ENCODE results near the gene NOS3. TPM values are rescaled to one million over a fixed set of nuclear protein-coding genes. Genes with fewer than 3 reads are reported as not detected.

NOS3 gene
- polyA plus RNA-seq, 6 donors from 2014 or later: 0.29 to 2.8 (median 1.3) TPM

DNA sequence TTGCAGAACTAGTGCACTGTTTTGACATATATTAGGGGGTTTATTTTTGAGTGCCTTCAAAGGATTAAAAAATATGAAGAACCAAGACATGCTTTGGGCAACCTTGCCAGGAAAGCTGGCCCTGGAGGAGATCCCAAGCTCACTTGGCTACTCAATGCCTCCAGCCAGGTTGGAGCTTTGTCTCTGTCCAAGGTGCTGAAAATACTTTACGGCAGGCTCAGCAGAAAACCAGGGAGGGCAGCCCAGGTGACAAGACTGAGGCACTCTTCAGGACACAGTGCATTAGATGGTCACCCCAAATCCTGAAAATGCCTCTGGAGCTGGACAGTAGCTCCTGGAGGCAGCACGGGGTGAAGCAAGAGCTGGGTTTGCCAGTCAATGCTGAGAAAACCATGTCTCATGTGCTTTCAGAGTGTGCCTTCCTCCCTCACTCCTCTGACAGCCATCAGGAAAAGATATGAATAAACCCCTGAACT is 6.9 kb upstream of the NOS3 start:
- Mint-ChIP-seq H3K9me3 (no peaks in the 10 kb centered on the region), H3K4me3 (no peak overlapping the region), H3K27me3 (peaks cover 58 to 87% (median 74%) of the 10 kb centered on the region in 3 donors), H3K4me1 (peaks cover 13 to 23% (median 19%) of the 10 kb centered on the region in 3 donors), H3K36me3 (no peaks in the 10 kb centered on the region), H3K27ac (no peak overlapping the region)
- ATAC-seq (ENCODE audit: low read depth in 2 of 2): no peak
- no peak for DNase-seq

- Mint-ChIP-seq H3K9me3 (peaks cover 5 to 17% (median 13%) of the 10 kb centered on the region in 7 donors), H3K4me3 (no peak overlapping the region), H3K36me3 (peaks cover 12 to 14% of the 10 kb centered on the region in 2 donors), H3K27ac (peak overlapping the region in 1 of 6 donors; percentile 38), H3K27me3 (peaks cover 72 to 91% (median 78%) of the 10 kb centered on the region in 3 donors), H3K4me1 (peaks cover 12 to 23% (median 22%) of the 10 kb centered on the region in 3 donors)
- ATAC-seq (ENCODE audit: low read depth in 2 of 2) (peak; percentile 37 to 49), DNase-seq (no peak)
These were observed 4.7 kb upstream of the NOS3 start for GRCh38 chr7:150986099-150986512.

DNA sequence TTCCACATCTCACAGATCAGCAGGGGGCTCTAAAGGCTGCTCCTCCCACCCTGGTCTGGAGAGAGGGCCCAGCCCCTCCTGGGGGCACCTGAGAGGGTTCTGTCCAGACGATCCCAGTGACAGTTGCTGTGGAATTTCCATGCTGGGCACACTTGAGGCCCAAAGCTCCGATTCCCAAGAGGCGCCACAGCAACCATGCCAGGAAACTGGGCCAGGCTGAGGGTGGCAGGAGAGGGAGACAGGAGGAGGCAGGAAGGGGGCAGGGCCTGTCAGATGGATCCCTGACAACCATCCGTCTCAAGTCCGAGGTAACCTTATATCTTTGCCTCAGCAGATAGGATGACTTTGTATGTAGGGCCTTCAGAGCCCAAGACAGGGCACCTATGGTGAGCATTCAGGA is 4.3 kb upstream of the NOS3 start:
- DNase-seq (no peak), ATAC-seq (ENCODE audit: low read depth in 2 of 2) (no peak)
- Mint-ChIP-seq H3K9me3 (peaks cover 5 to 20% (median 15%) of the 10 kb centered on the region in 7 donors), H3K4me1 (peaks cover 12 to 23% (median 22%) of the 10 kb centered on the region in 3 donors), H3K27me3 (peaks cover 67 to 91% (median 78%) of the 10 kb centered on the region in 3 donors), H3K4me3 (no peak overlapping the region), H3K36me3 (peaks cover 12 to 18% of the 10 kb centered on the region in 2 donors), H3K27ac (no peak overlapping the region)

DNA sequence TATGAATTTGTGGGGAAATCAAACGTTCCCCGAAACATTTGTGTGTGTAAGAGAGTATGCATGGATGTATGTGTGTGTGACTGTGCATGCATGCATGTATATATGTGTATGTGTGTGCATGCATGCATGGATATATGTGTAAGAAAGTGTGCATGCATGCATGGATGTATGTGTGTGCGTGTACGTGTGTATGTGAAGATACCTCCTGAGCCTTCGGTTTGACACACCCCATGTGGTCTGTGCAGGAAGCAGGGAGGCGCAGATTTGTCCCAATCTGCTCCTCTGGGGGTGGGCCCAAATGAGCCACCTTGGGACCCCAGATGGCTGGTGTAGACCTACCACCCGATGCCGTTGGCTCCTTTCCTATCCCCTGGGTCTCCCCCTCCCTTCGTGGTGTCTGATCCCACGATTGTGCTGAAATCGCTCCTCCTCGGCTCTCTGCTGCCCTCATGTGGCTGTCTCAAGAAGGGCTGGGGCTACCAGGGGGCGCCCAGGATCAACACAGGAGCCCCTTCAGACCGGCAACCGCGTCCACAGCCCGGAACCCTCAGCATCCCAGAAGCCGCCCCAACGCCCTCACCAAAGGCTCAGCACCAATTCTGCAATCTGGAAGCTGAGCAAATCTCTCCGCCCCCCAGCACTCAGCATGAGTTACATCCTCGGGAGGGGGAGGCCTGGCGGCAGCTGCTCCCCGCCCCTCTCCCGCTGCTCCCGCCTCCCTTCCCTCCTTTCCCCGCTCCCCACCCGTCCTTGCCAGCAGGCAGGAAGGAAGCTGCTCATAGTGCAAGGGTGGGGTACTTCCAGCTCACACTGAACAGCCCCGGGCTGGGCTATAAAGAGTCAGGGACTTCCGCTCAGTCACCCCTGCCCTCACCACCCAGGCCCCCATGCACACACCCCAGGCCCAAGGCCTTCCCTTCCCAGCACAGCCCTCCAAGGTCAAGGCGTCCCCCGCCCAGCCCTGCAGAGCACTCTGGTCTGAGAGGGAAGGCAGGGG is 2.3 kb upstream of the NOS3 start:
- peak overlapping the region in 2 of 6 donors; percentile 59 to 83 for H3K27ac Mint-ChIP-seq
- H3K4me3 Mint-ChIP-seq: peak overlapping the region in 1 of 8 donors; percentile 28
- peaks cover 49 to 81% (median 69%) of the 10 kb centered on the region in 3 donors for H3K27me3 Mint-ChIP-seq
- peaks cover 12 to 23% (median 22%) of the 10 kb centered on the region in 3 donors for H3K4me1 Mint-ChIP-seq
- ATAC-seq (ENCODE audit: low read depth in 2 of 2) (peak; percentile 63 to 66), DNase-seq (peak; percentile 45)
- peaks cover 5 to 20% (median 15%) of the 10 kb centered on the region in 7 donors for H3K9me3 Mint-ChIP-seq
- peaks cover 12 to 18% of the 10 kb centered on the region in 2 donors for H3K36me3 Mint-ChIP-seq

DNA sequence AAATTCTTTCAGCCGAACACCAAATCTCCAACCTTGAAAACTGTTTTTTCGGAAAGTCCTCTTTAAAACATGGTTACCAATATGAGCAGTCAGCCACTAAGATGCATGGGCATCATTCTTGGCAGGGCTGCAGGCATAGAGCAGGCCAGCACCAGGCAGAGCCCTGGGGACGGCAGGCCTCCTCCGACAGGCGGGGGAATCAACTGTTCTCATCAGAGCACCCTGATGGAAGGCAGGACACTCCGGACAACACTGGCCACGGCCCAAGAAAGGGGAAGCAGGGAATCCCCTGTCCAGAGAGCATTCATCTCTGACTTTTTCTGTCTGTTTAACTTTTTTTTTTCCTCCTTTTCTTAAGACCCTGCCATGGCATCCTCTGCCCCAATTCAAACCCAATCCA is 1.4 kb upstream of the NOS3 start:
- peak overlapping the region in 2 of 6 donors; percentile 28 to 72 for H3K27ac Mint-ChIP-seq
- peaks cover 12 to 23% (median 22%) of the 10 kb centered on the region in 3 donors for H3K4me1 Mint-ChIP-seq
- H3K36me3 Mint-ChIP-seq: peaks cover 12 to 18% of the 10 kb centered on the region in 2 donors
- ATAC-seq (ENCODE audit: low read depth in 2 of 2) (no peak), DNase-seq (no peak)
- no peak overlapping the region for H3K4me3 Mint-ChIP-seq
- H3K27me3 Mint-ChIP-seq: peaks cover 49 to 76% (median 67%) of the 10 kb centered on the region in 3 donors
- peaks cover 5 to 20% (median 15%) of the 10 kb centered on the region in 7 donors for H3K9me3 Mint-ChIP-seq

- DNase-seq (no peak), ATAC-seq (ENCODE audit: low read depth in 2 of 2) (no peak)
- Mint-ChIP-seq H3K9me3 (peaks cover 5 to 20% (median 15%) of the 10 kb centered on the region in 7 donors), H3K4me3 (no peak overlapping the region), H3K27ac (no peak overlapping the region), H3K4me1 (peaks cover 11 to 15% (median 12%) of the 10 kb centered on the region in 3 donors), H3K27me3 (peaks cover 35 to 63% (median 57%) of the 10 kb centered on the region in 3 donors), H3K36me3 (peaks cover 12 to 18% of the 10 kb centered on the region in 2 donors)
These were observed 1.3 kb downstream of the NOS3 start for GRCh38 chr7:150992051-150992640.

DNA sequence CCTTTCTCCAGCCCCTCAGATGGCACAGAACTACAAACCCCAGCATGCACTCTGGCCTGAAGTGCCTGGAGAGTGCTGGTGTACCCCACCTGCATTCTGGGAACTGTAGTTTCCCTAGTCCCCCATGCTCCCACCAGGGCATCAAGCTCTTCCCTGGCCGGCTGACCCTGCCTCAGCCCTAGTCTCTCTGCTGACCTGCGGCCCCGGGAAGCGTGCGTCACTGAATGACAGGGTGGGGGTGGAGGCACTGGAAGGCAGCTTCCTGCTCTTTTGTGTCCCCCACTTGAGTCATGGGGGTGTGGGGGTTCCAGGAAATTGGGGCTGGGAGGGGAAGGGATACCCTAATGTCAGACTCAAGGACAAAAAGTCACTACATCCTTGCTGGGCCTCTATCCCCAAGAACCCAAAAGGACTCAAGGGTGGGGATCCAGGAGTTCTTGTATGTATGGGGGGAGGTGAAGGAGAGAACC is 2.1 kb downstream of the NOS3 start:
- peaks cover 13 to 15% (median 15%) of the 10 kb centered on the region in 3 donors for H3K4me1 Mint-ChIP-seq
- H3K27me3 Mint-ChIP-seq: peaks cover 35 to 63% (median 61%) of the 10 kb centered on the region in 3 donors
- peaks cover 5 to 20% (median 15%) of the 10 kb centered on the region in 7 donors for H3K9me3 Mint-ChIP-seq
- H3K27ac Mint-ChIP-seq: no peak overlapping the region
- peaks cover 12 to 23% of the 10 kb centered on the region in 2 donors for H3K36me3 Mint-ChIP-seq
- DNase-seq: no peak
- peak; percentile 29 to 34 for ATAC-seq (ENCODE audit: low read depth in 2 of 2)
- no peak overlapping the region for H3K4me3 Mint-ChIP-seq

DNA sequence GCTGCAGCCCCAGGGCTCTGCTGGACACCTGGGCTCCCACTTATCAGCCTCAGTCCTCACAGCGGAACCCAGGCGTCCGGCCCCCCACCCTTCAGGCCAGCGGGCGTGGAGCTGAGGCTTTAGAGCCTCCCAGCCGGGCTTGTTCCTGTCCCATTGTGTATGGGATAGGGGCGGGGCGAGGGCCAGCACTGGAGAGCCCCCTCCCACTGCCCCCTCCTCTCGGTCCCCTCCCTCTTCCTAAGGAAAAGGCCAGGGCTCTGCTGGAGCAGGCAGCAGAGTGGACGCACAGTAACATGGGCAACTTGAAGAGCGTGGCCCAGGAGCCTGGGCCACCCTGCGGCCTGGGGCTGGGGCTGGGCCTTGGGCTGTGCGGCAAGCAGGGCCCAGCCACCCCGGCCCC is 2.7 kb downstream of the NOS3 start:
- DNase-seq (no peak), ATAC-seq (ENCODE audit: low read depth in 2 of 2) (no peak)
- peaks cover 5 to 20% (median 15%) of the 10 kb centered on the region in 7 donors for H3K9me3 Mint-ChIP-seq
- H3K27ac Mint-ChIP-seq: no peak overlapping the region
- peaks cover 7 to 11% (median 9%) of the 10 kb centered on the region in 3 donors for H3K4me1 Mint-ChIP-seq
- H3K4me3 Mint-ChIP-seq: no peak overlapping the region
- H3K27me3 Mint-ChIP-seq: peaks cover 33 to 63% (median 61%) of the 10 kb centered on the region in 3 donors
- peaks cover 12 to 25% of the 10 kb centered on the region in 2 donors for H3K36me3 Mint-ChIP-seq

GRCh38 chr7:150994141-150994837 is 3.5 kb downstream of the NOS3 start:
- H3K27ac Mint-ChIP-seq: no peak overlapping the region
- no peak overlapping the region for H3K4me3 Mint-ChIP-seq
- H3K27me3 Mint-ChIP-seq: peaks cover 29 to 58% (median 57%) of the 10 kb centered on the region in 3 donors
- H3K4me1 Mint-ChIP-seq: peaks cover under 1 to 4% (median 3%) of the 10 kb centered on the region in 3 donors
- ATAC-seq (ENCODE audit: low read depth in 2 of 2) (peak; percentile 58 to 59), DNase-seq (no peak)
- H3K9me3 Mint-ChIP-seq: peaks cover 5 to 20% (median 15%) of the 10 kb centered on the region in 7 donors
- H3K36me3 Mint-ChIP-seq: peaks cover 12 to 25% of the 10 kb centered on the region in 2 donors

DNA sequence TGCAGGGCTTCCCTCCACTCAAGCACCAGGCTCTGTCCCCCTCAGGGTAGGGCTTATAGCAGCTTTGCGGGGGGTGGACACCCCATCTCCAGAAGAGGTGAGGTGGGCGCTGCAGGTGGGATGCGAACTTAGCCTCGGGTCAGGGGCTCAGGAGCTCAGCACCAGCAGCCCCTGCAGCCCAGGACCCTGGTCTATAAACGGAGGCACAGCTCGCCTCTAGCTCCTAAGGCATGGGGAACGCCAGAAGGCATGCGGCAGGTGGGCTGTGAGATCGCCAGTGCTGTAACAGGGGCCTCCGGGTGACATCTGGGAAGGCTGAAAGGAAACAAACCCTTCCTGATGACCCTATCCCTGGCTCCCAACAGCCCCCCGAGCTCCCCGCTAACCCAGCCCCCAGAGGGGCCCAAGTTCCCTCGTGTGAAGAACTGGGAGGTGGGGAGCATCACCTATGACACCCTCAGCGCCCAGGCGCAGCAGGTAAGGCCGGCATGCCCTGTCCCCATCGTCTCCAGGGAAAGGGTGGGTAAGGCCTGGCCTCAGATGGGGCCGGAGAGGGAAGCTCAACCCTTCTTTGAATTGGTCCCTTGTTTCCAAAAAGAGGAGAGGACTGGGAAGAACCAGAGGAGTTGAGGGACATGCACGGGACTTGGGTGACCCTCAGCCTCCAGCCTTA is 4.2 kb downstream of the NOS3 start:
- ATAC-seq (ENCODE audit: low read depth in 2 of 2) (no peak), DNase-seq (no peak)
- H3K4me1 Mint-ChIP-seq: peaks cover 0 to 4% (median 3%) of the 10 kb centered on the region in 3 donors
- peaks cover 4 to 14% (median 11%) of the 10 kb centered on the region in 7 donors for H3K9me3 Mint-ChIP-seq
- peaks cover 23 to 51% (median 50%) of the 10 kb centered on the region in 3 donors for H3K27me3 Mint-ChIP-seq
- H3K4me3 Mint-ChIP-seq: no peak overlapping the region
- H3K36me3 Mint-ChIP-seq: peaks cover 11 to 22% of the 10 kb centered on the region in 2 donors
- no peak overlapping the region for H3K27ac Mint-ChIP-seq

- peaks cover 0 to 4% (median 3%) of the 10 kb centered on the region in 3 donors for H3K4me1 Mint-ChIP-seq
- H3K27me3 Mint-ChIP-seq: peaks cover 18 to 46% (median 35%) of the 10 kb centered on the region in 3 donors
- no peak overlapping the region for H3K4me3 Mint-ChIP-seq
- H3K36me3 Mint-ChIP-seq: peaks cover 0 to 7% of the 10 kb centered on the region in 2 donors
- no peak for DNase-seq
- no peak overlapping the region for H3K27ac Mint-ChIP-seq
- H3K9me3 Mint-ChIP-seq: peaks cover 0 to 2% (median 0%) of the 10 kb centered on the region in 7 donors
- ATAC-seq (ENCODE audit: low read depth in 2 of 2): no peak
These were observed 5.7 kb downstream of the NOS3 start for GRCh38 chr7:150996376-150997074.

Measured in naive B cell (primary cell).